Loucy (cell line): ENCODE data around the gene SPRR1A.

ENCODE experiments used
- EZH2phosphoT487 ChIP-seq: fragments of 200-600 bp; IDR thresholded peaks from 2 replicates; pipeline ENCODE4 v1.6.1; 2018; ENCODE audit warnings: antibody characterized with exemption, mild to moderate bottlenecking, moderate library complexity, borderline replicate concordance
- TF ChIP-seq, protein P1 (sequence below): fragments of 200-600 bp; sonication (generic); conservative IDR thresholded peaks from 2 replicates; pipeline ENCODE4 v1.5.1; 2014; ENCODE audit warnings: mild to moderate bottlenecking, antibody characterized with exemption, low read length

DNA sequence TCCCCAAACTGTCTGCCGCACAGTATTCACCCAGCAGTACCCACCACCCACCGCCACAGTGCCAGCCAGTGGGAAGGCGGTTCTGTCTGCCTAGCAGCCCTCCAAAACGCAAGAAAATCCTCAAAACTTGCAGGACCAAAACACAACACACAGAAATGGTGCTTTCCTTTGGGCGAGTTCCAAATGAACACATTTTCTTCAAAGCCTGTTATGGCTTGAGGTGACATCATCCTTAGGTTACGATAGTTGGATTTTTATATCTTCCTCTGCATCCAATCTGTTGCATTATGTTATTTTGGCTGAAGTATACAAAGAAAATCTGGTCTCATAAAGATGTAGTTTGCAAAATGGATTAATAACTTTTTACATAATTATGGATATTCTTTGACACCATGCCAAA lies 9.3 kb downstream of the SPRR1A start:
- TF ChIP-seq, protein P1, sequence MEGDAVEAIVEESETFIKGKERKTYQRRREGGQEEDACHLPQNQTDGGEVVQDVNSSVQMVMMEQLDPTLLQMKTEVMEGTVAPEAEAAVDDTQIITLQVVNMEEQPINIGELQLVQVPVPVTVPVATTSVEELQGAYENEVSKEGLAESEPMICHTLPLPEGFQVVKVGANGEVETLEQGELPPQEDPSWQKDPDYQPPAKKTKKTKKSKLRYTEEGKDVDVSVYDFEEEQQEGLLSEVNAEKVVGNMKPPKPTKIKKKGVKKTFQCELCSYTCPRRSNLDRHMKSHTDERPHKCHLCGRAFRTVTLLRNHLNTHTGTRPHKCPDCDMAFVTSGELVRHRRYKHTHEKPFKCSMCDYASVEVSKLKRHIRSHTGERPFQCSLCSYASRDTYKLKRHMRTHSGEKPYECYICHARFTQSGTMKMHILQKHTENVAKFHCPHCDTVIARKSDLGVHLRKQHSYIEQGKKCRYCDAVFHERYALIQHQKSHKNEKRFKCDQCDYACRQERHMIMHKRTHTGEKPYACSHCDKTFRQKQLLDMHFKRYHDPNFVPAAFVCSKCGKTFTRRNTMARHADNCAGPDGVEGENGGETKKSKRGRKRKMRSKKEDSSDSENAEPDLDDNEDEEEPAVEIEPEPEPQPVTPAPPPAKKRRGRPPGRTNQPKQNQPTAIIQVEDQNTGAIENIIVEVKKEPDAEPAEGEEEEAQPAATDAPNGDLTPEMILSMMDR: no peak
- TF ChIP-seq EZH2phosphoT487: no peak
